Retinal pigment epithelial cell (primary cell): ENCODE measurements around the gene ZNF280D.

ENCODE experiments used
- DNase-seq: peaks from one replicate; pipeline ENCODE4 v3.0.0-alpha.2; 2010; ENCODE audit warnings: low read depth
- H3K4me3 ChIP-seq: 2 replicates; pipeline ENCODE4 v1.5.1; 2011; ENCODE audit warnings: mild to moderate bottlenecking, low read length, control low read depth, moderate library complexity
- TF ChIP-seq, protein P1 (sequence below): conservative IDR thresholded peaks from 2 replicates; pipeline ENCODE4 v1.5.1; 2011; ENCODE audit warnings: low read depth, low read length, control low read depth, inconsistent platforms

ZNF280D gene

DNA sequence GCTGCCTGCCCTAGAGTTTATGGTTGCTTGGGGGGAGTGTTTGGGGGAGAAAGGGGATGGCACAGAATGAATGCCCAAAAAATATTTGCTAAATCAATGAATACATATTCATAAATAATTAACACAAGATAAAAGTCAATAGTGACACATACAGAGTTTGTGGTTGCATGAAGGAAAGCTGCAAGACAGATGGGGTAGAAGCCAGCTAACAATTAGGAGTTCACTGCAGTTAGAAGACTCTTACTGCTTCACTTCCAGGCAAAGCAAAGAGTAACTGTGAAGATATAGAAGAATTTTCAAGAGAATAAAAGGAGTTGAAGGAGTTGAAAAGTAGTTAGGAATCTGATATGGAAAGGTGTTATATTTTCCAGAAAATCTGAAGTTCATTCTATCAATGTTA, 72.4 kb downstream of the ZNF280D start:
- no peak overlapping the region for H3K4me3 ChIP-seq
- DNase-seq, result no peak
- TF ChIP-seq, protein P1, sequence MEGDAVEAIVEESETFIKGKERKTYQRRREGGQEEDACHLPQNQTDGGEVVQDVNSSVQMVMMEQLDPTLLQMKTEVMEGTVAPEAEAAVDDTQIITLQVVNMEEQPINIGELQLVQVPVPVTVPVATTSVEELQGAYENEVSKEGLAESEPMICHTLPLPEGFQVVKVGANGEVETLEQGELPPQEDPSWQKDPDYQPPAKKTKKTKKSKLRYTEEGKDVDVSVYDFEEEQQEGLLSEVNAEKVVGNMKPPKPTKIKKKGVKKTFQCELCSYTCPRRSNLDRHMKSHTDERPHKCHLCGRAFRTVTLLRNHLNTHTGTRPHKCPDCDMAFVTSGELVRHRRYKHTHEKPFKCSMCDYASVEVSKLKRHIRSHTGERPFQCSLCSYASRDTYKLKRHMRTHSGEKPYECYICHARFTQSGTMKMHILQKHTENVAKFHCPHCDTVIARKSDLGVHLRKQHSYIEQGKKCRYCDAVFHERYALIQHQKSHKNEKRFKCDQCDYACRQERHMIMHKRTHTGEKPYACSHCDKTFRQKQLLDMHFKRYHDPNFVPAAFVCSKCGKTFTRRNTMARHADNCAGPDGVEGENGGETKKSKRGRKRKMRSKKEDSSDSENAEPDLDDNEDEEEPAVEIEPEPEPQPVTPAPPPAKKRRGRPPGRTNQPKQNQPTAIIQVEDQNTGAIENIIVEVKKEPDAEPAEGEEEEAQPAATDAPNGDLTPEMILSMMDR, result no peak

DNA sequence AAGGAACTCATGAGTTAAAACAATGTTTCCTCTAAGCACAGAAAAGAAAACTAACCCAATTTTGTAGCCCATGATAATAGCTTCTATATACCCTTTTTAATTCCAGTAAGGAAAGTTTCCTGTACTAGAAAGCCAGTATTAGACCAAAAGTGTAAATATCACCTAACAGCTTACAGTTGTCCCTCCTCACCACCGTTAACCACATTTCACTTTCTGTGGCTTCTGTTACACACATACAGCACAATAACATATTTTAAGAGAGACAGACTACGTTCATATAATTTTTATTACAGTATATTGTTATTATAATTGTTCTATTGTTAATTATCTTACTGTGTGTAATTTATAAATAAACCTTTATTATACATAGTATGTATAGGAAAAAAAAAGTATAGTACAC, 74.1 kb downstream of the ZNF280D start:
- DNase-seq, result no peak
- TF ChIP-seq, protein P1, result no peak
- H3K4me3 ChIP-seq, result no peak overlapping the region

DNA sequence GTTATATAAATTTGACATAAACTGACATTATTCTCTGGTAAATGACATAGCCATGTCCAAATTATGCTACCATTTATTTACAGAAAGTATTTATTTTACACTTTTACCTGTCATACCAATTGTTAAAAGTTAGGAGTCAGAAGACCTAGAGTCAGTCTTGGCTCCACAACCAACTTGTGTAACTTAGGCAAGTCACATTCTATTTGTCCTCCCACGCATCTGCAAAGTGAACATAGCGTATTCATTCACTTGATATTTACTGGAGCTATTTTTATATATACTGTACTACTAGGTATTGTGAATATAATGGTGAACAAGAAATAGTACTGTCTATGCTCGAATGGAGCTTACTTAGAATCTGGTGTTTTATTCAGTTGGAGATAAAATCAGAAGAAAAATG, 78.7 kb downstream of the ZNF280D start:
- TF ChIP-seq, protein P1, result no peak

DNA sequence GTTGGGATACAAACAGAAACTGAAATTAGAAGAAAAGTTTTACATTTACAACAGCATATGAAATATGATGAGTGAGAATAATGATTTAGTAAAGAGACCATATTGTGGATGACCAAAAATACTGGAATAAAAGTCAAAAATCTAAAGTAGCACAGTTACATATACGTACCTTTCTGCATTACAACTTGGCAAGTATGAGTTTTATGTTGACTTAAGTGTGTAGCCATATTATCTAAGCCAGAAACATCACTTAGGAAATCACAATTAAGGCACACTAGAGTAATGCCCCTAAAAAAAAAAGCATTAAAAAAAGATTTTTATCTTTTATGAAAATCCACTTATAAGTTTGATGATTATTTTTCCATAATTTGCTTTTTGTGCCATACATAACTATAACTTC, 79.1 kb downstream of the ZNF280D start:
- TF ChIP-seq, protein P1, result no peak
- DNase-seq, result no peak
- H3K4me3 ChIP-seq, result no peak overlapping the region

More for the DNA sequence above, 78.7 kb downstream of the ZNF280D start:
- H3K4me3 ChIP-seq, result no peak overlapping the region
- DNase-seq, result no peak

DNA sequence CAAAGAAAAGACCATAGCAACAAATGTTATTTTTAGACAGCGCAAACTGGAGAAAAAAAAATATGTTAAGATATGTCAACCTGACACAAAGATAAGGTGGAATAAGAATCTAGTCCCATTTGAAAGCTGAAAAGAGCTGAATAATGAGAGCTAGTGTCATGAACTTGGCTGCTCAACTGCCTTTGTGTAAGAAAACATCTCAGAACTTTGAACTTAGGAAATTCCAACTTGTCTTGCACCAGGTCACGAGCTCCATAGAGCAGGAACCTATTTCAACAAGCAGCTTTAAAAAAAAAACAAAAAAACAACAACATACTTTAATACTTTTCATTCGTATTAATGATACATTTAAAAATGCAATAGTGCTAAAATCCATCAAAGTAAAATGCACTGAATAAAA, 79.5 kb downstream of the ZNF280D start:
- H3K4me3 ChIP-seq, result no peak overlapping the region

DNA sequence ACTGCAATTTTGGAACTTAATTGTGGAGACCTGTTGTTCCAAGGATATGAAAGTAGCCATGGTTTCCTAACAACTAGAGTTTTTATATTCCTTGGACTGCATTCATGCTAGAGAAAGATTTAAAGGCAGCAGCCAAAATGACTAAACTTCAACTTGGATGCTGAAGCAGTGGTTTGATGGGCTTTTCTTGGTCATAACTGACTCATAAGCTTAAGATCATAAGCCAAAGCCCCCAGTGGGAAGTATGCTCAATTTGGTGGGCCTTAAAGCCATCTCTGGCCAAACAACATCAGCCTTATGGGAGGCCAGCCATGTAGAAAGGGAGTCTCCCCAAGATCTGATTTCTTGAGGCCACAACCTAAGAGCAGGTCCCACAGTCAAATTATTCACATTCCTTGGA, 80.2 kb downstream of the ZNF280D start:
- no peak overlapping the region for H3K4me3 ChIP-seq
- TF ChIP-seq, protein P1, result no peak
- no peak for DNase-seq

More for the DNA sequence above, 79.5 kb downstream of the ZNF280D start:
- DNase-seq, result no peak
- TF ChIP-seq, protein P1, result no peak

DNA sequence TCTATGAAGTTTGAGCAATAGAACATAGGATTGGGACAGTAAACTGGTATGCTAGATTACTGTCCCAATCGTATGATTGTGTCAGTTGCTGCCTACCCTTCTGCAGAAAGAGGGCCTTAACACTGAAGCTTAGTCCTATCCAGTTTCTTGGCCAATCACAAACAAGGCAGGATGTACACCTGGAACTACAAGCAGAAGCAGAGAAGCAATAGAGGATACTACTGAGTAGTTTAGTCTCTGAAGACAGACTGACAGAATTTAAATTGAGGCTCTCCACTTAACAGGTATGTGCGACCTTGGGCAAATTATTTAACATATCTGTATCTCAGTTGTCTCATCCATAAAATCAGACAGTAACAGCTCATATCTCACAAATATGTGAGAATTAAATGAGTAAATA, 85.0 kb downstream of the ZNF280D start:
- TF ChIP-seq, protein P1, result no peak
- H3K4me3 ChIP-seq, result no peak overlapping the region
- DNase-seq, result no peak
